ENCODE results near the gene KCNIP3. TPM values are rescaled to one million over a fixed set of nuclear protein-coding genes. Genes with fewer than 3 reads are reported as not detected.
"Not testable (repeated sequence)": the region's sequence is repeated elsewhere in the genome, so short reads cannot be mapped to it uniquely, and the experiment has no call there.

The KCNIP3 gene
- total RNA-seq, 1 experiment from 2014 or later = 0.47 TPM

DNA sequence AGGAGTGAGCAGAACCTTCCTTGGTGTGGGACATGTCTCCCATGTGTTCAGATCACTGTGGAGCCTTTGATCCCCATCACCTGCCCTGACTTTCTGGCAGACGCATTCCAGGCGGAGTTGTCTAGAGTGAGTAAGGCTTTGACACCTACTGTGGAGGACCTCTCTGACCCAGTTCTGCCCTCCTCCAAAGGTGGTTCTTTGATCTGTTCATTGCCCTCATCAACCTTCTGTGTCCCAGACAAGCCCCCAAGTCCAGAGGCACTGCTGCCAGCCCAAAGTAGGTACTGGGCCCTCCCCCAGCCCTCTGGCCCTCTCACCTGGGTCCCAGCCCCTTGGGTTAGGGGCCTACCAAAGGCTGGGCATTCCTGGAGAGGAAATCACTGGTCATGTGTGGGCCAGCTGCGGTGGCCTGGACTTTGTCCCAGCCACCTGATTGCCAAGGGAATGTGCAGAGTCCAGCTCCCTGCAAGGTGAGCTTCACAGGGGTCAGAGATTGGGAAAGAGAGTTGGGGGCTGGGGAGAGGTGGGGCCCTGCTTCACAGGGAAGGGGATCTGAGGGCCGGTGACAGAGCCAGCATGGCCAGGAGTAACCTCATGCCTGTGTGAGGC is 93.2 kb downstream of the KCNIP3 start:
- no peak overlapping the region for H3K27ac ChIP-seq
- no peaks in the 10 kb centered on the region for H3K27me3 ChIP-seq (replicated peaks)
- DNase-seq (ENCODE audit: low read depth in 1 of 2, low spot score in 2 of 2) = no peak
- H3K9me3 ChIP-seq (replicated peaks) = no peaks in the 10 kb centered on the region
- no peak overlapping the region for H3K4me3 ChIP-seq
- no peaks in the 10 kb centered on the region for H3K4me1 ChIP-seq (replicated peaks)
- H3K36me3 ChIP-seq = no peaks in the 10 kb centered on the region

DNA sequence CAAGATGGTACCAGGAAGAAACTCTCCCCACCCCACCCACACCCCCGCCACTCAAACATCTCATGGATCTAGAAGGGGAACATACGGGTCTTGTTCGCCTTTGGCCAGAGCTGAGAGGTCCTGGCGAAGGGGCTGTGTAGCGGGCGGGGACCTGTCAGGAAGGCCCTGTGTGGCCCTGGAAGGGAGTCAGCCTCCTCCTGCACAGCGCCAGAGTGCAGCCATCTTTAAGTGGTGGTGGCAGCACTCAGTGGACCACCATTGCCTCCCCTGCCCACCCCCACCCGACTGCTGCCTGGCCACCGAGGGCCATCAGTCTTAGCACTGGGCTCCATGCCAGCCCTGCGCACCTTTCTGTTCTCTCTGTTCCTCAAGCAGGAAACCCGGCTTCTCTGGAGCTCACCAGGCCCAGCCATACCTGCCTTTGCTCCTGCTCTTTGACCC is 93.8 kb downstream of the KCNIP3 start:
- DNase-seq (ENCODE audit: low read depth in 1 of 2, low spot score in 2 of 2) = no peak
- no peaks in the 10 kb centered on the region for H3K9me3 ChIP-seq (replicated peaks)
- H3K27ac ChIP-seq = no peak overlapping the region

DNA sequence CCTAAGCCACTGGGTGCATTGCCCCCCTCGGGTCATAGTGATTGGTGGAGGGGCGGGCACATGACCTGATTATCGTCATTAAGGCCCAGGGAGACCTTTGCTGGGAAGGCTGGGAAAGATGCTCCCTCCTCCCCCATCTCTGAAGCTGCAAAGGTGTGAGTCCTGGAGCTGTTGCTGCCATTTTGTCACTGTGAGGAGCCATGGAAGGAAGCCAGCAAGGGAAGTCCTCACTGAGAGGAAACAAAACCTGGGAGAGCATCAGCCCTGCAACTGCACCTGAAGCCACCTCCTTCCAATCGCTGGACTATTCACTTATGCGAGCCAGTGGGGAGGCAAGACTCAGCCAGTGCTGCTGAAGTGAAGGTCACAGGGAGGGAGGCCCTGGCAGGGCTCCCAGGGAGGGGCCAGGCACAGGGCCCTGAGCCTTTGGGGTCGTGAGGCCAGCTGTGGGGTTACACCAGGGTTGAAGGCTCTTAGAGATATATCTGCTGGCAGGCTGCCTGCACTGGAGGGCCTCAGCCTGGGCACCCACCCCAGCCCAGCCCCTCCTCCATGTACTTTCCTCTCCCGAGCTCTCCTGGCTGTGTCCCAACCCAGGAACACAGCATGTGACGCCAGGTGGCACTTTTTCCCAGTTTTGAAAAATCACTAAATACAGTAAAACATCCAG is 94.6 kb downstream of the KCNIP3 start:
- no peak overlapping the region for H3K27ac ChIP-seq
- H3K9me3 ChIP-seq (replicated peaks) = no peaks in the 10 kb centered on the region
- no peaks in the 10 kb centered on the region for H3K4me1 ChIP-seq (replicated peaks)
- H3K36me3 ChIP-seq = no peaks in the 10 kb centered on the region
- no peaks in the 10 kb centered on the region for H3K27me3 ChIP-seq (replicated peaks)
- no peak overlapping the region for H3K4me3 ChIP-seq
- DNase-seq (ENCODE audit: low read depth in 1 of 2, low spot score in 2 of 2) = no peak

More for the DNA sequence above, 93.8 kb downstream of the KCNIP3 start:
- Histone ChIP-seq H3K36me3 (no peaks in the 10 kb centered on the region), H3K27me3 (replicated peaks) (no peaks in the 10 kb centered on the region), H3K4me1 (replicated peaks) (no peaks in the 10 kb centered on the region), H3K4me3 (no peak overlapping the region)

DNA sequence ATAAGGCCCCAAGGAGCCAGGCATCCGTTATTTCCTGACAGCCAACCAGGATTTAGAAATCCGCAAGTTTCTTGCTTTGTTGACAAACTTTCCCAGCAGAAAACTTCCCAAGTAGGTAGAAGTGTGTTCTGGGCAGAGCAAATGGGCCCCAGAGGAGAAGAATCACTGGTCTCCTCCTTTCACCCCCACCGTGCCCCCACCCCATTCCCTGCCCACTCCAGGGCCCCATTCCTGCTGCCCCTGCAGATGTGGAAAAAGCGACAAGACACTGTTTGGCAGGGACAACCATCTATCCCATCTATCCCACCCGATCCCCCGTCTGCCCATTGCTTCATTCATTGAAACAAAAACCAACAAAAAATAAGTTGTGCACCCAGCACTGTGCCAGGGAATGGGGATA is 95.2 kb downstream of the KCNIP3 start:
- Histone ChIP-seq H3K27me3 (replicated peaks) (no peaks in the 10 kb centered on the region), H3K27ac (no peak overlapping the region), H3K4me3 (no peak overlapping the region), H3K36me3 (no peaks in the 10 kb centered on the region), H3K9me3 (replicated peaks) (no peaks in the 10 kb centered on the region), H3K4me1 (replicated peaks) (no peaks in the 10 kb centered on the region)
- no peak for DNase-seq (ENCODE audit: low read depth in 1 of 2, low spot score in 2 of 2)

DNA sequence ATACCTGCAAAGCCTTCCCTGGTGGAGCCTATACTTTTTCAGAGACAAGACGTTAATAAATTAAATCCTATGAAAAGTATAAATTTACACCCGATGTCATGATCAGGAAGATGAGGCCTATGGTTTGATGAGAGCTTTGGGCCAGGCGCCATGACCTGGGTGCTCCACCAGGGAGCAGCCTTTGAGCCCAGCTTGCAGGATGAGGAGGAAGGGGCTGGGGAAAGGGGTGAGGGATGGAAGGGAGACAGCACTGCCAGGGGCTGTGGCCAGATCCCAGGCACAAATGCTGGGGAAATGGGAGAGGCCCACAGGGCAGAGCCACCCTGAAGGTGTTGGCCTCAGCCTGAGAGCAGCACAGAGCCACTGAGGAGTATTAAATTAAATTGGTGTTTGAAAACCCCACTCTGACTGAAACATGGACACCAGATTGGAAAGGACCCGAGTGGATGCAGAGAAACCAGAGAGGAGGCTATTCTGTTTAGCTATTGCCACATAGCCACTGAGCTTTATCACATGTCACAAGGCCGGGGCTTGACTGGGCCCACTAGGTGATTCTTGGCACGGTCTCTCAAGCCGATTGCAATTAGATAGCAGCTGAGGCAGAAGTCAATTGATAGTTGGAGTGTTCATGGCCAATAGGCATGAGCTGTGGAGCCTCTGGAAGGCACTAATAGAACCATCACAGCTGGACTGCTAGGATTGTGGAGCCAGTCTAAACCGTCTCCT is 95.7 kb downstream of the KCNIP3 start:
- H3K36me3 ChIP-seq = no peaks in the 10 kb centered on the region
- no peak overlapping the region for H3K27ac ChIP-seq
- no peaks in the 10 kb centered on the region for H3K9me3 ChIP-seq (replicated peaks)
- H3K27me3 ChIP-seq (replicated peaks) = no peaks in the 10 kb centered on the region
- no peaks in the 10 kb centered on the region for H3K4me1 ChIP-seq (replicated peaks)
- no peak for DNase-seq (ENCODE audit: low read depth in 1 of 2, low spot score in 2 of 2)
- no peak overlapping the region for H3K4me3 ChIP-seq

DNA sequence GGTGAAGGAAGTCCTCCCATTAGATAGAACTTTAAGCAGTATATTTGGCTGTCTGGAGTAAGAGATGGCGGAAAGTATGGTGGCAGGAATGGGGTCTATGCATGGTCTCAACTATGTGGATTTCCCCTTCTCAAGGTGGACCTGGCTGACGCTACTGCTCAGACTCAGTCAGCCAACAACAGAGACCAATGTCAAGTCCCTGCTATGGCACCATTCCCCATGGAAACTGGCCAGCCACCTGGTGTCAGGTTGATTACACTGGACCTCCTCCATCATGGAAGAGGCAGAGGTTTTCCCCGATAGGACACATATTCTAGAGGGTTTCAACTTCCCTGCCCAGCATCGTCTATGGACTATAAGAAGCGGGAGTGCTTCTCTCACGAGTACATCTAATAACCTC is 96.8 kb downstream of the KCNIP3 start:
- H3K4me1 ChIP-seq (replicated peaks) = no peaks in the 10 kb centered on the region
- H3K4me3 ChIP-seq = no peak overlapping the region
- no peaks in the 10 kb centered on the region for H3K36me3 ChIP-seq
- H3K27me3 ChIP-seq (replicated peaks) = no peaks in the 10 kb centered on the region
- DNase-seq (ENCODE audit: low read depth in 1 of 2, low spot score in 2 of 2) = no peak
- H3K27ac ChIP-seq = no peak overlapping the region
- no peaks in the 10 kb centered on the region for H3K9me3 ChIP-seq (replicated peaks)

DNA sequence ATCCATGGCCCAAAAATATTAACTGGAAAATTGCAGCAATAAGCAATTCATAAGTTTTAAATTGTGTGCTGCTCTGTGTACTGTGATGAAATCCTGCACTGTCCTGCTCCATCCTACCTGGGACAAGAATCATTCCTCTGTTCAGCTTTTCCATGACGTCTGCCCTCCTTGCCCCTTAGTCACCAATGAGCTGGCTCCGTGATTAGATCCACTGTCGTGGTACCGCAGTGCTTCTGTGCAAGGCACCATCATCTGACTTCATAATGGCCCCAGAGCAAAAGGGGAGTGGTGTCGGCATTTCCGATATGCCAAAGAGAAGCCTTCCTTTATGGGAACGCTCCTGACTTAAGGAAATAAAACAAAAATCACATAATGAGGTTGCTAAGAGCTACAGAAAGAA is 101.9 kb downstream of the KCNIP3 start:
- no peaks in the 10 kb centered on the region for H3K9me3 ChIP-seq (replicated peaks)
- H3K36me3 ChIP-seq = peaks cover 3% of the 10 kb centered on the region
- H3K4me3 ChIP-seq = no peak overlapping the region
- DNase-seq (ENCODE audit: low read depth in 1 of 2, low spot score in 2 of 2) = peak in 1 of 2 experiments; percentile 39
- peaks cover 8% of the 10 kb centered on the region for H3K4me1 ChIP-seq (replicated peaks)
- no peak overlapping the region for H3K27ac ChIP-seq
- no peaks in the 10 kb centered on the region for H3K27me3 ChIP-seq (replicated peaks)

DNA sequence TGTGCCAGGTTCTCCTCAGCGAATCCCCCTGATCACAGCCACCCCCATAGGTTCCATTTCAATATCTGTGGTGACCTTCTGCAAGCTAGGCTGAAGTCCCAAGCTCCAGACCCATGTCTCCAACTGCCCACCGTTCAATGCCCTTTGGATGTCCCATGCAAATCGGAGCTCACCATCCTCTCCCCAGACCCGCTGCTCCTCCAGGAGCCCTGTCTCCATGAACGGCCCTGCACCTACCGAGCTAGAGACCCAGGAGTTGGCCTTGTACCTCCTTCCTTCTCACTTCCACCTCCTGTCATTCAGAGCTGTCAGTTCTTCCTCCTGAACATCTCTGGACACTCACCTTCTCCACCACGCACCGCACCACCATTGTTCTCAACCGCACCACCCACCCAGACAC is 104.3 kb downstream of the KCNIP3 start:
- DNase-seq (ENCODE audit: low read depth in 1 of 2, low spot score in 2 of 2) = no peak
- Histone ChIP-seq H3K27ac (no peak overlapping the region), H3K9me3 (replicated peaks) (no peaks in the 10 kb centered on the region), H3K36me3 (peaks cover 3% of the 10 kb centered on the region), H3K27me3 (replicated peaks) (no peaks in the 10 kb centered on the region), H3K4me1 (replicated peaks) (peaks cover 8% of the 10 kb centered on the region), H3K4me3 (no peak overlapping the region)

DNA sequence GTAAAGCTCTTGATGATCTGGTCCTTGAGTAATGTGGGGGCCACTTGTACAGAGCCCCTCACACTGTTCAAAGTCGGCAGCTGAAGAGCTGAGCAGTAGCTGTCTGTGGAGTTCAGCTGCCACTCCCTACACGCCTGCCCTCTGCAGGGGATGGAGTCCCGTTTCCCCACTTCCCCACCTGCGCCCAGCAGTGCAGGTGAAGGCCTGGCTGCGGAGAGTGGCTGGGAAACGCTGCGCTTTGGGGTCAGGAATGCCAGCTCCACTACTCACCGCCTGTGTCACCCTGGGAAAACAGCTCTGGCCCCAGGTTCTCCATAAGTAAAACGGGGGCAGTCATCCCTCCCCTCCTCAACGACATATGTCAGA is 104.8 kb downstream of the KCNIP3 start:
- H3K36me3 ChIP-seq; H3K4me1 ChIP-seq (replicated peaks); DNase-seq (ENCODE audit: low read depth in 1 of 2, low spot score in 2 of 2); H3K27me3 ChIP-seq (replicated peaks); H3K9me3 ChIP-seq (replicated peaks): not testable (repeated sequence)
- H3K4me3 ChIP-seq = peak overlapping the region; percentile 89
- peak overlapping the region; percentile 72 for H3K27ac ChIP-seq

DNA sequence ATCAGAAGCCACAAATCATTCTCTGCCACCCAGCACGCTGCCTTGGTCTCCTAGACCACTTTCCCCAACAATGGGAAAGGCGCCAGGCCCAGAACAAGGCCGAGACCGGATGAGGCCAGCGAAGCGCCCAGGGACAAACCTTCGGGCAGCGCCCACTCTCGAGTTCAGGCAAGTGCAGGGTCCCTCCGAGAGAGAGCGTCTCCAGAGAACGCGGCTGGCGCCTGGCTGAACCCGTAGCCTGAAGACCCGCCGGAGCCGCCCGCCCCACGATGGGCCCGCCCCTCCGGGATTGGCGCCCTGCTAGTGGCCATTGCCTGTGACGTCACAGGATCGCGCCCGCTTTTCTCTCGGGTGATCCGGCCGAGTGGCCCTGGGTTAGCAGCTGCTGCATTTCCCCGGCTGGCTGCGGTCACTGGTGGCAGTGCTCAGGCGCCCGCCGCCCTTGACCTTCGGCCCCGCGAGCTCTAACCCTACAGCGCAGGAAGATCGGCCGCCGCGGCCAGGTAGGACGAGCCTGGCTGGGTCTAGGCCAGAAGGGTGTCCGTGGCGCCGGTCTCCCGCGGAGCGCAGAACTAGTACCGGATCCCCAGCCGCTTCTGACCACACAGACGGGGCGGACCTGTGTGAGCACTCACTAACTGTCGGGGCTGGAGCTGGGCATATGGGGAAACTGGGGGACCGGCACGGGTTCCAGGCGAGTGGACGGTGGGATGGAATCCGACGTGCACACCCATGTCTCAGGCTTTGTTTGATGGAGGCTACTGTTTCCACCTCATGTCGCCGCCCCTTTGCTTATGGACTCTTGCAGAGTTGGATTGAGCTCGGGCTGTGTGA is 105.4 kb downstream of the KCNIP3 start, which contains the start of gene FAHD2A:
Gene FAHD2A, plus strand, starts transcription at position 339 of the 834 bp plus-strand sequence. CDS start 2,851 bp downstream, outside the sequence.
- Histone ChIP-seq H3K4me1 (replicated peaks) (peaks cover 8% of the 10 kb centered on the region), H3K36me3 (peaks cover 7% of the 10 kb centered on the region), H3K9me3 (replicated peaks) (no peaks in the 10 kb centered on the region), H3K27ac (peak within 1 kb of the TSS; percentile 72), H3K27me3 (replicated peaks) (no peaks in the 10 kb centered on the region), H3K4me3 (peak within 1 kb of the TSS; percentile 89)
- DNase-seq (ENCODE audit: low read depth in 1 of 2, low spot score in 2 of 2) = peak; percentile 87 to 96

DNA sequence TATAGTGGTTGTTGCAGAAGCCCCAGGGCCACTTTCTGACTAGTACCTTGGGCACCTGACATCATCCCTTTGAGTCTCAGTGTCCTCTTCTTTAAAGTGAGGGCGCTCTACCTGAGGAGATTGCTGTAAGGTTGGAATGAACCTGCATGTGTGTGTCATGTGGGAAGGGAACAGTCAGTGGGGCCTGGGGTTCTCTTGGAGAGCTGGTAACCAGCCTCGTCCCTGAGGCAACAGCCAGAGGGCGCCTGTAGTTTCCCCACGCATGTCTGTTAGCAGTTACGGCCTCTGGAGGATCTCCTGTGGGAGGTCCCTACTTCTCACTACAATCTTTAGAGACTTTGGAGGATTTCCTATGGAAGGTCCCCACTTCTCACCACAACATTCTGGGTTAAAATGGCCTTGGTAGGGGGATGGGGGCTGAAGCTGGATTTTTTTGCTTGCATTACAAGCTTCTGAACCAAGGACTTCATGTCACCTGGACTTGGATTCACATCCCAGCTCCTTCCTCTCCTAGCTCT is 106.1 kb downstream of the KCNIP3 start:
- Histone ChIP-seq H3K4me3 (peak overlapping the region; percentile 89), H3K36me3 (peaks cover 14% of the 10 kb centered on the region), H3K27ac (peak overlapping the region; percentile 72)
- H3K27me3 ChIP-seq (replicated peaks); H3K9me3 ChIP-seq (replicated peaks); H3K4me1 ChIP-seq (replicated peaks): not testable (repeated sequence)
- DNase-seq (ENCODE audit: low read depth in 1 of 2, low spot score in 2 of 2) = peak in 1 of 2 experiments; percentile 46

DNA sequence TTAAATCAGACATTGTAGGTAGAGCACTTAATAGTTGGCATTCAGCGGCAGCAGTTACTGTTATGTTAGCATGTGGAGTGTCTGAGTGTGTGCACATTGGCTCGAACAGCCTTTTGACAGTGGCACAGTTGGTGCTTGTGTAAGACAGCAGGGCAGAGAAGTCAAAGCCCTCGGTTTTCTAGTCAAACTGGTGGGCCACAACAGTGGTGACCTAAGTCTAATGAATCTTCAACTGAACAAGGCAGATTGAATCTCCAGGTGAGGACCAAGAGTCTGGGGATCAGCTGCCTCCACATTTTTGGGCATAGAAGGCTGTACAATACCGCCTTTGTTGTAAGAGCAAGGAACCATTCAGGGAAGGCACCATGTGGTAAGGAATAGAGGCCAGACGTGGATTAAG is 106.7 kb downstream of the KCNIP3 start:
- H3K4me1 ChIP-seq (replicated peaks); H3K27ac ChIP-seq; H3K27me3 ChIP-seq (replicated peaks); H3K9me3 ChIP-seq (replicated peaks); DNase-seq (ENCODE audit: low read depth in 1 of 2, low spot score in 2 of 2): not testable (repeated sequence)
- H3K4me3 ChIP-seq = peak overlapping the region; percentile 89; the same call in 1 of the 2 replicates
- H3K36me3 ChIP-seq = peaks cover 15% of the 10 kb centered on the region

DNA sequence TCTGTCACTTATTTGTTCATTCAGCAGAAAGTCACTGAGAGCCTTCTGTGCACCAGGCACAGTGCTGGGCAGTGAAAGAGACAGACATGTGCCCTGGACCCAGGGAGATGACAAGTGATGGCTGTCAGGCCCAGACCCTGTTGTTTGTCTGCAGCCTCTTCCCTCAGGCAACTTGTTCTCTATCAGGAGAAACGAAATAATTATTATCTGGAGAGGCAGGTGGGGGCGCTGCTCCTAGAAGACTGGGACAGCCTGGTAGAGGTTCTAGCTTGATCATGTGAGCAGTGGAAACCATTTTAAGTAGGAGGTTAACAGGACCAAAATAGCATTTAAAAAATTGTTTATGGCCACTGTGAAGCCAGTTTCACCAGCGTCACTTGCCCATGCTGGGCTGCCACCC is 107.5 kb downstream of the KCNIP3 start:
- H3K27me3 ChIP-seq (replicated peaks); H3K4me1 ChIP-seq (replicated peaks): not testable (repeated sequence)

More for the DNA sequence above, 107.5 kb downstream of the KCNIP3 start:
- not testable (repeated sequence) for H3K4me3 ChIP-seq; DNase-seq (ENCODE audit: low read depth in 1 of 2, low spot score in 2 of 2); H3K9me3 ChIP-seq (replicated peaks); H3K27ac ChIP-seq
- peaks cover 19% of the 10 kb centered on the region for H3K36me3 ChIP-seq
